COLO668 (cell line): Measurements from ENCODE around the gene ARID1B.

Experiments used
- DNase-seq: peaks from one replicate; lab custom pipeline; 2025; ENCODE audit not compliant: unreplicated experiment; lab: John Stamatoyannopoulos, UW

ARID1B gene

GRCh38 chr6:156876302-156876701 is 99.1 kb downstream of the ARID1B start:
- no peak for DNase-seq

GRCh38 chr6:156877126-156877863 is 100.1 kb downstream of the ARID1B start:
- no peak for DNase-seq

GRCh38 chr6:156878681-156879080 is 101.5 kb downstream of the ARID1B start:
- no peak for DNase-seq

- DNase-seq, result no peak
Observed at GRCh38 chr6:156879186-156879585, 102.0 kb downstream of the ARID1B start.

GRCh38 chr6:156879591-156879990 is 102.4 kb downstream of the ARID1B start:
- no peak for DNase-seq

GRCh38 chr6:156880913-156881312 is 103.7 kb downstream of the ARID1B start:
- no peak for DNase-seq

- DNase-seq, result no peak
Observed at GRCh38 chr6:156881687-156882629, 104.8 kb downstream of the ARID1B start.

GRCh38 chr6:156883497-156884252 is 106.5 kb downstream of the ARID1B start:
- DNase-seq, result peak; percentile 54

GRCh38 chr6:156884306-156884705 is 107.1 kb downstream of the ARID1B start:
- DNase-seq, result no peak

GRCh38 chr6:156885562-156885961 is 108.4 kb downstream of the ARID1B start:
- no peak for DNase-seq

GRCh38 chr6:156886409-156886808 is 109.2 kb downstream of the ARID1B start:
- no peak for DNase-seq

GRCh38 chr6:156887623-156888269 is 110.6 kb downstream of the ARID1B start:
- no peak for DNase-seq

GRCh38 chr6:156889469-156889868 is 112.3 kb downstream of the ARID1B start:
- no peak for DNase-seq

GRCh38 chr6:156889986-156890385 is 112.8 kb downstream of the ARID1B start:
- DNase-seq, result no peak

- DNase-seq, result no peak
Observed at GRCh38 chr6:156890627-156891314, 113.6 kb downstream of the ARID1B start.

- no peak for DNase-seq
Observed at GRCh38 chr6:156897907-156898531, 120.8 kb downstream of the ARID1B start.

GRCh38 chr6:156899071-156899470 is 121.9 kb downstream of the ARID1B start:
- no peak for DNase-seq

- no peak for DNase-seq
Observed at GRCh38 chr6:156899532-156900135, 122.5 kb downstream of the ARID1B start.

- DNase-seq, result no peak
Observed at GRCh38 chr6:156900292-156900691, 123.1 kb downstream of the ARID1B start.
